Coronary artery (tissue), 2 donors: ENCODE measurements around the gene MRTFB.

Source experiments
- DNase-seq: peaks from one replicate; pipeline ENCODE4 v3.0.0-alpha.2; 2017; ENCODE audit warnings: low spot score
- H3K27ac ChIP-seq, 2 donors: fragments of 200-600 bp; sonication (generic); one replicate each; pipeline ENCODE4 v1.5.1; 2016 to 2019
- H3K4me3 ChIP-seq: fragments of 200-600 bp; sonication (generic); 2 replicates; pipeline ENCODE4 v1.5.1; 2016; ENCODE audit warnings: mild to moderate bottlenecking, moderate library complexity
- TF ChIP-seq, protein P1 (sequence below): fragments of 200-600 bp; sonication (generic); IDR thresholded peaks from one replicate; pipeline ENCODE4 v1.5.1; 2019; ENCODE audit warnings: antibody characterized with exemption

MRTFB gene

DNA sequence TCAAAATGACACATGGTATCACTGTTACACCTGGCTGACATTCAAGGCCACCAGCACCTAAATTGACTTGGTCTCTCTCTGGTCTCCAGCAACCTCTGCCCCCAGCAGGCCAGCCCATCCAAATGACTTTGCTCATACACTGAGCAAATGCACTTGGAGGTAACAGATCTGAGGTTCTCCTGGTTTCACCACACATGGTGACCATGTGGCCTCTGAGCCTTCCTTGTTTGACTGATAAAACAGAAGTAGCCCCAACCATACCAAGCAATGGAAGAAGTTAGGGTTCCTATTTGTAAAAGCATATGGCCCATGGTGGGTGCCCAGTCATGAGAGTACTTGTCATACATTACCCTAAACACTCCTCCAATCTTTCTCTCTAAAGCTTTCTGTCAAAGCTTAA lies 181.7 kb downstream of the MRTFB start:
- TF ChIP-seq, protein P1, sequence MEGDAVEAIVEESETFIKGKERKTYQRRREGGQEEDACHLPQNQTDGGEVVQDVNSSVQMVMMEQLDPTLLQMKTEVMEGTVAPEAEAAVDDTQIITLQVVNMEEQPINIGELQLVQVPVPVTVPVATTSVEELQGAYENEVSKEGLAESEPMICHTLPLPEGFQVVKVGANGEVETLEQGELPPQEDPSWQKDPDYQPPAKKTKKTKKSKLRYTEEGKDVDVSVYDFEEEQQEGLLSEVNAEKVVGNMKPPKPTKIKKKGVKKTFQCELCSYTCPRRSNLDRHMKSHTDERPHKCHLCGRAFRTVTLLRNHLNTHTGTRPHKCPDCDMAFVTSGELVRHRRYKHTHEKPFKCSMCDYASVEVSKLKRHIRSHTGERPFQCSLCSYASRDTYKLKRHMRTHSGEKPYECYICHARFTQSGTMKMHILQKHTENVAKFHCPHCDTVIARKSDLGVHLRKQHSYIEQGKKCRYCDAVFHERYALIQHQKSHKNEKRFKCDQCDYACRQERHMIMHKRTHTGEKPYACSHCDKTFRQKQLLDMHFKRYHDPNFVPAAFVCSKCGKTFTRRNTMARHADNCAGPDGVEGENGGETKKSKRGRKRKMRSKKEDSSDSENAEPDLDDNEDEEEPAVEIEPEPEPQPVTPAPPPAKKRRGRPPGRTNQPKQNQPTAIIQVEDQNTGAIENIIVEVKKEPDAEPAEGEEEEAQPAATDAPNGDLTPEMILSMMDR, result no peak
- DNase-seq, result no peak
- H3K27ac ChIP-seq, result no peak overlapping the region
- no peak overlapping the region for H3K4me3 ChIP-seq

DNA sequence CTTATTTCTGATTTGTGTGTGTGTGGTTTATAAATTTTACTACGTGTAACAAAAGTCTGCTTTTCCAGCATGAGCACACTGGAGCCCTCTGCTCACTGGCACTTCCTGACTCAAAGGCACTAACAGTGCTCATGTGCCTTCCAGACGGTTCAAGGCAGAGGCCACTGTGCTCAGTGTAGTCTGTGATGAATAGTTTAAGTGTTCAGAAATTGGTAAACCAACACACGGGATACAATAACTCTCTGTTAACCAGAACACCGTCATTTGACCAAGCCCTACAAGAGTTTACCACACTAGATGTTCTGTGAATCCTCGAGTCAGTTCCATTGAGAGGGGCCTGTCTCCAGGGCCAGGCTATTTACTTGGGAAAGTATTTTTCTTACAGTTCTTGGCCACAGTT lies 191.9 kb downstream of the MRTFB start:
- no peak overlapping the region for H3K27ac ChIP-seq
- no peak for DNase-seq
- no peak overlapping the region for H3K4me3 ChIP-seq
- TF ChIP-seq, protein P1, result no peak

DNA sequence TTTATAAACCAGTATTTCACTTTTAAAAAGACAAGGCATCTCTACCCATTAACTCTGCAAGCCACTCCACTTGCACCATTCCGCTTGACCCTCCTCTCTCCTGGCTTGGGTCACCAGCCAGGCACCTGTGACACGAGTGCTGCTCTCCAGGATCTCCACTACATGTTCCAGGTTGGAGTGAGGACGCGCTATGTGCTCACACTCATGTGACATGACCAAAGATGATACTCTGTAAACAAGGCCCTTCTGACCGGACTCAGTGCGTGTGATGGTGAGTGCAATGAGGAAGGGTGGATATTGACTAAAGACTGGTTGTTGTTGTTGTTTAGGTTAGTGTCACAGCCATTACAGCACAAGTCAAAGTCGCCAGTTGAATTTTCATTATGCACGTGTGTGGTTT lies 192.7 kb downstream of the MRTFB start:
- Histone ChIP-seq H3K27ac (no peak overlapping the region), H3K4me3 (no peak overlapping the region)
- no peak for DNase-seq
- TF ChIP-seq, protein P1, result no peak

DNA sequence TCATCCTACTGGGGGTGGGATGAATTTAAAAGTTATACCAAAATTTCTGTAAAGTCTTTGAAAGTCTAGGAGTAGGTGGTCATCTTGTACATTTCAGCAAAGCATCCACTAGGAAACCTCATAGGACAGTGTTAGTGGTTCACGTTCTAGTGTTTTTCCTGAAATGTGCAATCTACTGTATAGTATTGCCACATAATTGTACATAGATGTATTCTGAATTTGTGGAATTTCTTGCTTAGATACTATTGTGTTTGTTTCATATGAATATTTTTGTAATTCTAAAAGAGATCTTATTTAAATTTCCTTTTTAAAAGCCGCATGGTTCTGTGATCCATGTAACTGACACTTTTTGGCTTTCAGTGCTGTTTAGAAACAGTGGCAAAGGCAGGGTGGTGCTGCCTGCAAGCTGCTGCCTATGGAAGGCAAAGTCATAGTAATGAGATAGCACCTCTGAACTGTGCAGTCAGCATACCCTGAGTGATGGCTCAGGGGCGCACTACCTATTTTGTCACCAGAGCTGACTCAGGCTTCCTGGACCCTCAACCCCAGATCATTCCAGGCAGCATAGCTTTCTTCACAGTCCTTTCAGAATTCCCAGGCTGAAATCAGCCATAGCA lies 193.3 kb downstream of the MRTFB start:
- no peak overlapping the region for H3K4me3 ChIP-seq
- no peak for DNase-seq
- H3K27ac ChIP-seq, result no peak overlapping the region
- TF ChIP-seq, protein P1, result no peak

DNA sequence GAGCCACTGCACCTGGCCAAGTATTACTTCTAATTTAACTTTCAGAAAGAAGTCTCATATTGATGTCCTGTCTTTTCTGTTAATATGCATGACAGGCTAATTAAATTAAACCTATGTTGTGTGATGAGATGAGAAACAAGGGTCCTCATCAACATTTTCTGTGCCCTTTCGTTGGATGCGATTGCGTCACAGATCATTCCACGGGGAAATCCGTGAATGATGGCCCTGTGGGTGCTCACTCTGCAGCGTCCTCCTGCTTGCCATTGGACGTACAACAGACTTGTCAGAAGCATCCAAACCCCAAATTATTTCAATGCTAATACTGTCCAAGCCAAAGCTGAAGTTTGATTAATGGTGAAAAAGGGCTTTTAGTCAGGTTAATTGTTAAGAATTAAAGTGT lies 197.0 kb downstream of the MRTFB start:
- TF ChIP-seq, protein P1, result no peak
- Histone ChIP-seq H3K27ac (no peak overlapping the region), H3K4me3 (no peak overlapping the region)
- DNase-seq, result no peak

DNA sequence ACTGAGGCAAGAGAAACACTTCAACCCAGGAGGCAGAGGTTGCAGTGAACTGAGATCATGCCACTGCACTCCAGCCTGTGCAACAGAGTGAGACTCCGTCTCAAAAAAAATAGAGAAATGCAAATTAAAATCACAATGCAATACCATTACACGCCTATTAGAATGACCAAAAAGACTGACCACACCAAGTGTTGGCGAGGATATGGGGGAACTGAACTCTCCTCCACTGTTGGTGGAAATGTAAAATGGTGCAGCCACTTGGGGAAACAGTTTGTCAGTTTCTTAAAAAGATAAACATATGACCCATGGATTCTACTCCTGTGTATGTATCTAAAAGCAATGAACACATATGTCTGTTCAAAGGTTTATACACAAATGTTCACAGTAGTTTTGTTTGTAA lies 204.8 kb downstream of the MRTFB start:
- TF ChIP-seq, protein P1, result no peak
- no peak for DNase-seq

DNA sequence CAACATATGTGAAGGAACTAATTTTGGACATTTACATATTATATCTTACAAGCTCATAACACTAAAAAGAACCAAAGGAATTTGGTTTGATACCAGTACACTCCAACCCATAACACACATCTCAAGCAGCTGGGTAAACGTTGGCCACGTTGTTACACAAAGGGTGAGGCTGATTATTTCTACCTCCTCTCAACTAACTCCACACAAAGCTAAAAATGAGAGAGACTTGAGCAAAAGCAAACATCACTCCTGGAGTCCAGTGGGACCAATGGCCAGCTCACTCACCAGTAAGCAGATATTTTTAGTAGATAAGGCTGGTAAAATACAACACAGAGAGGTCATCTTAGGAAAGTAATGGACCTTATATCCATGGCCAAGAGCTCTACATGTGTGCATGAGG lies 207.6 kb downstream of the MRTFB start:
- Histone ChIP-seq H3K27ac (no peak overlapping the region), H3K4me3 (no peak overlapping the region)
- DNase-seq, result no peak
- TF ChIP-seq, protein P1, result no peak

More for the DNA sequence above, 204.8 kb downstream of the MRTFB start:
- Histone ChIP-seq H3K27ac (no peak overlapping the region), H3K4me3 (no peak overlapping the region)
